BE2C (cell line): ENCODE results near the gene HBA2.
"Not testable (repeated sequence)": the region's sequence is repeated elsewhere in the genome, so short reads cannot be mapped to it uniquely, and the experiment has no call there.

ENCODE experiments used
- DNase-seq: peaks from one replicate; pipeline ENCODE4 v3.0.0-alpha.2; 2020
- H3K27me3 ChIP-seq: fragments of 250-450 bp; sonication (Bioruptor Pico); 2 replicates; pipeline ENCODE4 v1.5.1; 2020; ENCODE audit warnings: mild to moderate bottlenecking
- H3K36me3 ChIP-seq: fragments of 250-450 bp; sonication (Bioruptor Pico); 2 replicates; pipeline ENCODE4 v1.5.1; 2020; ENCODE audit warnings: mild to moderate bottlenecking
- H3K4me1 ChIP-seq: fragments of 250-450 bp; sonication (Bioruptor Pico); 2 replicates; pipeline ENCODE4 v1.5.1; 2020
- H3K4me3 ChIP-seq: 2 replicates; pipeline ENCODE4 v1.5.1; 2011; ENCODE audit warnings: low read depth, low read length
- H3K9me3 ChIP-seq: fragments of 250-450 bp; sonication (Bioruptor Pico); 2 replicates; pipeline ENCODE4 v1.5.1; 2020
- CTCF ChIP-seq: IDR thresholded peaks from 2 replicates; pipeline ENCODE4 v1.5.1; 2012; ENCODE audit warnings: mild to moderate bottlenecking, low read depth, low read length

HBA2 gene

GRCh38 chr16:169014-169413, 3.7 kb upstream of the HBA2 start:
- DNase-seq = no peak
- Histone ChIP-seq H3K9me3 (no peaks in the 10 kb centered on the region), H3K4me3 (no peak overlapping the region), H3K27me3 (peaks cover 57% of the 10 kb centered on the region), H3K36me3 (no peaks in the 10 kb centered on the region), H3K4me1 (peaks cover 5% of the 10 kb centered on the region)
- no peak for TF ChIP-seq CTCF

- not testable (repeated sequence) for DNase-seq
Measured at GRCh38 chr16:170088-170507, 2.6 kb upstream of the HBA2 start.

GRCh38 chr16:170788-171187, 1.9 kb upstream of the HBA2 start:
- Histone ChIP-seq H3K9me3 (no peaks in the 10 kb centered on the region), H3K36me3 (no peaks in the 10 kb centered on the region), H3K4me1 (no peaks in the 10 kb centered on the region), H3K4me3 (no peak overlapping the region), H3K27me3 (peaks cover 62% of the 10 kb centered on the region)
- DNase-seq = no peak
- no peak for TF ChIP-seq CTCF

More at GRCh38 chr16:170088-170507, 2.6 kb upstream of the HBA2 start:
- not testable (repeated sequence) for H3K36me3 ChIP-seq, H3K4me3 ChIP-seq, H3K4me1 ChIP-seq, H3K9me3 ChIP-seq
- H3K27me3 ChIP-seq = peaks cover 62% of the 10 kb centered on the region

GRCh38 chr16:173211-173854, 657 bp downstream of the HBA2 start:
- DNase-seq, H3K36me3 ChIP-seq, H3K4me3 ChIP-seq, H3K4me1 ChIP-seq, H3K9me3 ChIP-seq: not testable (repeated sequence)
- peaks cover 51% of the 10 kb centered on the region for H3K27me3 ChIP-seq

GRCh38 chr16:173928-174769, 1.5 kb downstream of the HBA2 start:
- not testable (repeated sequence) for DNase-seq, H3K4me3 ChIP-seq, H3K9me3 ChIP-seq, H3K4me1 ChIP-seq, H3K36me3 ChIP-seq
- peaks cover 59% of the 10 kb centered on the region for H3K27me3 ChIP-seq

- TF ChIP-seq CTCF = no peak
- H3K4me1 ChIP-seq = no peaks in the 10 kb centered on the region; the same call in none of the 2 replicates
- no peak for DNase-seq
- no peak overlapping the region for H3K4me3 ChIP-seq
- H3K9me3 ChIP-seq = no peaks in the 10 kb centered on the region
- peaks cover 70% of the 10 kb centered on the region for H3K27me3 ChIP-seq
- no peaks in the 10 kb centered on the region for H3K36me3 ChIP-seq
Measured at GRCh38 chr16:175011-175949, 2.6 kb downstream of the HBA2 start.

GRCh38 chr16:176006-176405, 3.3 kb downstream of the HBA2 start:
- not testable (repeated sequence) for DNase-seq, H3K4me3 ChIP-seq, H3K4me1 ChIP-seq, H3K9me3 ChIP-seq, H3K36me3 ChIP-seq
- peaks cover 68% of the 10 kb centered on the region for H3K27me3 ChIP-seq

GRCh38 chr16:176477-177382, 4.1 kb downstream of the HBA2 start, which contains the start of gene HBA1:
HBA1 (plus strand) TSS chr16:176680; CDS start chr16:176717, 37 bp downstream.
- H3K36me3 ChIP-seq, H3K4me1 ChIP-seq, DNase-seq, H3K9me3 ChIP-seq, H3K4me3 ChIP-seq: not testable (repeated sequence)
- peaks cover 64% of the 10 kb centered on the region for H3K27me3 ChIP-seq
